Glomerular visceral epithelial cell (primary cell): ENCODE measurements around the gene H19.

Experiments
- DNase-seq: peaks from one replicate; pipeline ENCODE4 v3.0.0-alpha.2; 2016; ENCODE audit errors: extremely low spot score

The H19 gene

DNA sequence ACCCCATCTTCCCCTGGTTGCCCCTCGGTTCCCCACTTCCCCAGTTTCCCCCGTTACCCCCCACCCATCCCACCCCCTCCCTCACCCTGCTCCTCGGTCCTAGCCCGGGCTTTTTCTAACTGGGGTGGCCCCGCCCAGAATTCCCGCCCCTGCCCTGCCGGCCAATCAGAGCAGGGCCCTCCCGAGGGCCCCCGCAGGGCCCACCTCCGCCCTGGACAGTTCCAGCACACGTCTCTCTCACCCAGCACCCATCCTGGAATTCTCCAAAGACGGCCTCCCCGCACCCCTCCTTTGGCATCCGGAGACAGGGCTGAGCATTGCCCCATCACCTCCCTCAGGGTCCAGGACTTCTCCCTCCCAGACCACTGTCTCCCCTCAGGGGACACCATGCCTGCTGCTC lies at the start of gene H19:
TSS of gene H19 (minus strand) at position 88 of the 400 bp plus-strand sequence.
- no peak for DNase-seq

DNA sequence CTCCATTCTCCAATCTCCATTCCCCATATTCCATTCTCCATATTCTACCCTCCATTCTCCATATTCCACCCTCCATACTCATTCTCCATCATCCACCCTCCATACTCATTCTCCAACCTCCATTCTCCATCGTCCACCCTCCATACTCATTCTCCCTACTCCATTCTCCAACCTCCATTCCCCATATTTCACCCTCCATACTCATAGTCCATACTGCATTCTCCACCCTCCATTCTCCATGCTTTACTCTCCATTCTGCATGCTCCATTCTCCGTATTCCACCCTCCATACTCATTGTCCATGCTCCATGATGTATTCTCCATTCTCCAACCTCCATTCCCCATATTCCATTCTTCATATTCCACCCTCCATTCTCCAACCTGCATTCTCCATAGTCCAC lies 44.3 kb upstream of the H19 start:
- no peak for DNase-seq

DNA sequence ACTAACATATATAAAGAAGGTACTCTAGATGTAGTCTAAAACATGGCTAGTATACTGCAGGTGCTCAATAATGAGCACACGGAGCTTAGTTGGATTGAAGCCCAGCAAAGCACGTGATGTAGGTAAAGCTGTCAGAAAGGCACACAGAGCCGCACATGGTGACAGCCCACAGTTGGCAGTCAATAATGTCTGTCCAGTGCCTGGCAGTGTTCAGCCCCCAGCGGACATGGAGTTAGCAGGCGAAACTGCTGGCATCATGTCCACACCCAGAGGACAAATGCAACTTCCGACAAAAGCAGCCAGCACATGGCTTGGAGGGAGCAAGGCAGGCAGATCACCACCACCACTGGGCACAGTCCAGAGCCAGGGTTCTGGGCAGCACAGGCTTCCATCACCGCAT lies 43.5 kb upstream of the H19 start:
- no peak for DNase-seq

DNA sequence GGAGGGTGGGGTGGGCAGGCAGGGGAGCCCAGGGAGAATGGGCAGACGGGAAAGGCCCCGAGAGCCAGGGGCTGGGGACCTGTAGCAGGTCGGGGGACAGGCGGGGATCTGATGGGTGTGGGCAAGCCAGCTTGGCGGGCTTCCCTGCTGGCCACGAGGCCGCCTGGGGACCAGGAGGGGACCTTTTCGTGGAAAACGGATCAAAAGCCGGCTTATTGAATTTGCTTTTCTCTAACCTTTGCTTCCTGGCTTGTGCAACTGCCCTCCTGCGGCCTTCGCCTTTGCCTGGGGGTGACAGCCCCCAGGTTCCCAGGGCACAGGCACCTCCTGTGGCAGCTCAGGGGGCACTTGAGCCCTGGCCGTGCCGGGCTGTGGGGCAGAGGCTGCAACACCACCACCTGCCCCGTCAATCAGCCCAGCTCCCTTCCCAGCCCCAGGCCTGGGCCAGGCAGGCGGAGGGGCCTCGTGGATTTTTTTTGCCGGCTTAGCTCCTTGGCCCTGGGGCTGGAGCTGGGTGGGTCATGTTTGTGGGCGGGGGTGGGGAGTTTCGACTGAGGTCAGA lies 41.6 kb upstream of the H19 start:
- no peak for DNase-seq

DNA sequence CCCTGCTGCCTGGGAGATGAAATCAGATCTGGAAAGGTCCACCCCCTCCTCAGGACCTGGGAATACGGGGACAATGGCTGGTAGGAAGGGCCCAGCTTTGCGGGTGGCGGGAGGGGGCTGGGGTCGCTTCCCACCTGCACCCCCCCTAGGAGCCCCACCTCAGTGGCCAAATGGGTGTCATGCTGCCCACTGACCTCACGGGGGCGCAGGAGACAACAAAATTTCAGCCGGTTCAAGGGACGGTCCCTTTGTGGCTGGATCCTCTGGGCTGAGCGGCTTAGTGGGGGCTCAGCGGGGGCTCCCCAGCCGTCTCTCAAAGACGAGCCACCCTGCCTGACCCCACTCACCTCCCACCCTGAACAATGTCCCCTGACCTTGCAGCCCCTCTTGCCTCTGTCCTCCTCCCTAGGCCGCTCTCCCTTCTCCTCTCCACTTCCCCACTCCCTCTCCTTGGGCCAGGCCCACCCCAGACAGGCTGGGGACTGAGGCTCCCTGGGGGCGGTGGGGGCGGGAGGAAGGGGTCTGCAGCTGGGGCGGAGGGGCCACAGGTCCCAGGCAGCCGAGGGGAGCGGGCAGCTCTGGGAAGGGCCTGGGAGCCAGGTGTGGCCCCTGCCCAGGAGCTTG lies 39.3 kb upstream of the H19 start:
- no peak for DNase-seq

DNA sequence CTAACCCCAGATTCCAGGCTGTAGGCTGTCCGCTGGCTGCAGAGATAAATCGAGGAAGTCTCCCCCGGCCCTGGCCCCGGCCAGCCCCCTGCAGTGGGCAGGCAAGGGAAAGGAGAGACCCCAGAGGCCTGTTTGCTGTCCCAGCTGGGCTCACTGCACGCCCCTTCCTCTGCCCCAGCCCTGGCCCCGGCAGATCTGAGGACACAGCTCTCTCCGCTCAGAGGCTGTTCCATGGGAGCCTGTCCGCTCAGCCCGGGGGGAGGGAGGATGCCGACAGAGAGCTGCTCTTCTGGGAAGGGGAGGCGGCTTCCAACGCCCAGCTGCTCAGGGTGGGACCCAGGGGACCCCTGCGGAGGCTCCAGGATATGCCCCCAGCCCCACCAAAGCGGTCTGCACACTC lies 37.7 kb upstream of the H19 start:
- DNase-seq = no peak

DNA sequence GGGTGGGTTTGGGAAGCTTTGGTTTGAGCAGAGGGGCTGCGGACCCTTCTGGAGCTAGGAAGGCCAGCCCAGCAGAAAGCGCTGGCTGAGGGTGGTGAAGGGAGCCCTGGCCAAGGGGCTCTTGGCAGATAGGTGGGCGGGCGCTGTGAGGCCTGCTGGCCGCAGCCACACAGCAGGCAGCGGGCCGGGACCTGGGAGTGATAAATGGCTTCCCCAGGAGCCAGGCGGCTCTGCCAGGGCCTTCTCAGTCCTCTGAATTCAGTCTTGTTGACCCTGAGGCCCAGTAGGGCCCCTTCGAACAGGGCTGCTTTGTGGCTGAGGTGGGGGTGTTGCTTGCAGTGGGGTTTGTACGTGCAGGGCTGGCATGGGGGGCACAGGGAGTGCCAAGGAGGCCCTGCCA lies 33.4 kb upstream of the H19 start:
- DNase-seq = no peak

DNA sequence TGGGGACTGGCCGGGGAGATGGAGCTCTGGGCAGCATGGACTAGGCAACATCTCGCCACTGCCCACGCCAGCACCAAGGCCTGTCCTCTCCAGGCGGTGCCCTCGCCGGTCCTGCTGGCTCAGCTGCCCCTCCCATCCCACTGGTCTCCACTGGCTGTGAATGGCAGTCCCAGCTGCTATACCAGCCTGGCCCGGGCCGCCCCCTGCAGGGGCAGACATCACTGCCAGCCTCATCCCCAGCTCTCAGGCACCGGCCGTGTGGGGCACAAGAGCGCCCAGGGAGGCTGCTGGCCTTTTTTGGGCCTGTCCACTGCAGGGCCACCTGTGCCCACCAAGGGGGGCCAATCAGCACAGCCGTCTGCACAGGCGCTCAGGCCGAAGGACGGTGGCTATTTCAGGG lies 30.1 kb upstream of the H19 start:
- no peak for DNase-seq

DNA sequence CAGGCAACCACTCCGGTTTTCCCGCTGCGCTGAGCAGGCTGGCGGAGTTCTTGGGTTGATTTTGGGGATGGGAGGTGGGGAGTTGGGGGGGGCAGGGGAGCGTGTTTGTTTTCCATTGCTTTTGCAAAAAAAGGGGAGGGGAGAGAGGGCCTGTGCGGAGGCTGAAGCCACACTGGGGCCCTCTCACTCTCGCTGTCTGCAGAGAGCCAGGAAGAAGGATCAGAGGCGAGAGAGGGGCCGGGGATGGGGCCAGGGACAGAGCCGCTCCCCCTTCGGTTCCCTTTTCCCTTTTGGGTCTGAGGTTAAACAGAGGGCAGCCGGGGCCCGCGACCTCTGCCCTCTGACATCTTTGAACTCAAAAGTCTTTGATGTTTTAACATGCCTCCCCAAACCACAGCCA lies 17.4 kb upstream of the H19 start:
- DNase-seq = no peak

DNA sequence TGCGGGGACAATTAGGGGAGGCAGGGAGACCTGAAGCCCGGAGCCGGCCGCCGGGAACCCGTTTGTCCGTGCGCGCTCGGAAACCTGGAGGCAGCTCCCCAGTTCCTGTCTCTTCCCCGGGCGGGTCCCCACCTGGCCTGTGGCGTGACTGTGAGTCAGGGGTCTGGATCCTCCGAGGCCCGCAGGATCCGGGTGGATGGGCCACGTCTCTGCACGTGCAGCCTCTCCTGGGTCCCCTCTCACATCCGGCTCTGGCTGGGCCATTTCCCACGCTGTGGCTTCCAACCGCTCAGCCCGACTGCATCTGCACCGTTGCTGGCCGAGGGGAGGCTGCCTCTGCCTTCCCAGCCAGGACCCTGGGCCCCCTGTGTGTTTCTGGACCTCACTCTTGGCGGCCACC lies 14.8 kb upstream of the H19 start:
- DNase-seq = no peak

DNA sequence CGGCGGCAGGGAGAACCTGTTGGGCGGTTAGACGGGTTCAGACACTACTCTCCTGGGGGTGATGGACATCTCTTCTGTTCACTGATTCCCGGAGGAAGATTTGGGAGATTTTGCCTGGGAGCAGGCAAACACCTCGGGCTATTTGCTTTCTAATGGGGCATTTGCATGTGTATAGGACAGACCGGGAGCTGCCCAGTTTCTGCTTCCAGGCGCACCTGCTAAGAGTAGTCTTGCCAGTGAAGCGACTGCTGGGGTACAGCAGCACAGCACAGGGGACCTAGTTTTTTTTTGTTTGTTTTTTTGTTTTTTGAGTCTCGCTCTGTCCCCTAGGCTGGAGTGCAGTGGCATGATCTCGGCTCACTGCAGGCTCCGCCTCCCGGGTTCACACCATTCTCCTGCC lies 6.8 kb upstream of the H19 start:
- no peak for DNase-seq

DNA sequence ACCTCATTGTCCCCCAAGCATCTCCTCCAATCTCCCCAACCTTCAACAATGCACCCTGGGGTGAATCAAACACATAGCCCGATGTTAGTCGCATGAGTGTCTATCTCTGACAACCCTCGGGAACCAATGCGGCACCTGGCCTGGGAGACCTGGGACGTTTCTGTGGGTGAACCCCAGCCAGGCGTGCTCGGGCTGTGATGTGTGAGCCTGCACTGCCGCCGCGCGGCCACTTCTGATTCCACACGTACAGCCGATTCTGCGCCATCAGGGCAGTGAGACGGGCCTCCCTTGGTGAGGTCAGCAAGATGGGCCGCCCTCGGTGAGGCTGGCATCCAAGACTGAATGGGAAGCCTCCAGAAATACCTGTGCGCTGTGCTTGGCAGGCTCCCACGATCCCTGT lies 5.2 kb upstream of the H19 start:
- no peak for DNase-seq

DNA sequence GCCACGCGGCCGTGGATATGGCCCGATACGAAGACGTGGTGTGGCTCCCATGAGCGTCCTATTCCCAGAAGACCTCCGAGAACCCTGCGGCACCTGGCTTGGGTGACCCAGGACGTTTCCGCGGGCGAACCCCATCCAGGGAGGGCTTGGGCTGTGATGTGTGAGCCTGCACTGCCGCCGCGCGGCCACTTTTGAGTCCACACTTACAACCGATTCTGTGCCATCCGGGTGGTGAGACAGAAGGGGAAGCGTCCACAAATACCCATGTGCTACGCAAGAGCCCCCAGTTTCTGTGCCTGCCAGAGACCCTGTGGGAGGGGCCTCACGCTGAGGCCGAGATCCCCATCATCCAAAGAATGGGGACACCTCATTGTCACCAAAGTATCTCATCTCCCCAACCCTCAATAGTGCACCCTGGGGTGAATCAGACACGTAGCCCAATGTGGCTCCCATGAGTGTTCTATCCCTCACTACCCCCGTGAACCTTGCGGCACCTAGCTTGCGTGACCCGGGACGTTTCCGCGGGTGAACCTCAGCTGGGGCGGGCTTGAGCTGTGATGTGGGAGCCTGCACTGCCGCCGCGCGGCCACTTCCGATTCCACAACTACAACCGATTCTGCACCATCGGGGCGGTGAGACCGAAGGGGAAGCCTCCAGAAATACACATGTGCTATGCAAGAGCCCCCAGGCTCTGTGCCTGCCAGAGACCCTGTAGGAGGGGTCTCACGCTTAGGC lies 4.6 kb upstream of the H19 start:
- no peak for DNase-seq

DNA sequence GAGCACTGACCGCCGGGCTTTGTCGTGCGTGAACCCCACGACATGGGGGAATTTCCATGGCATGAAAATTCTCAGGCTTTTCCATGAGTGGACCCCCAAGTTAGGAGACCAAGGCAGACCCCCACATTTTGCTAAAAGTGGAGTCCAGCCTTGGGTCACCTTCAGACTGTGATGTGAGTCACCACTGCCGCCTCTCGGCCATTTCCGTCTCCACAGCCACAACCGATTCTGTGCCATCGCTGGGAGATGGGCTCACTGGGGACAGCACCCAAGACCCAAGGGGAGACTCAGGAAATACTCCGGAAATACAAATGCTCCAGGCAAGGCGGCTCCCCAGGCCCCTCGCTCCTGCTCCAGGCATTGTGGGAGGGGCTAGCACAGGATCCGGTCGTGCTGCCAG lies 1.2 kb upstream of the H19 start:
- no peak for DNase-seq

DNA sequence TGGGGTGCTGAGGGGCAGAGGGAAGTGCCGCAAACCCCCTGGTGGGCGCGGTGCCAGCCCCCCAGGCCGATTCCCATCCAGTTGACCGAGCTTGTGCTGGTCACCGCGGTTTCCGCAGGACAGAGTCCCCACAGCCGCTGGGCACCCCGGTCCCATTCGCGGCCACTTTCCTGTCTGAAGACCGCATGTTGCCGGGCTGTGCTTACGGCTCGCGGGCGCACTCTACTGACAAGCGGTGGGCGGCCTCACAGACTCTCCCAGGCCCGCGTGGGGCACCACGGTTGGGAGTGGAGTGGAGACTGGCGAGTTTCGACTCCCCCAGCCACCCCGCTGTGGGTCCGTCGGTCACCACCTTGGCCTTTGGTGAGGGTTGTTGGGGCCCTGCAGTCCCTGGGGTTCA lies 648 bp upstream of the H19 start:
- no peak for DNase-seq

DNA sequence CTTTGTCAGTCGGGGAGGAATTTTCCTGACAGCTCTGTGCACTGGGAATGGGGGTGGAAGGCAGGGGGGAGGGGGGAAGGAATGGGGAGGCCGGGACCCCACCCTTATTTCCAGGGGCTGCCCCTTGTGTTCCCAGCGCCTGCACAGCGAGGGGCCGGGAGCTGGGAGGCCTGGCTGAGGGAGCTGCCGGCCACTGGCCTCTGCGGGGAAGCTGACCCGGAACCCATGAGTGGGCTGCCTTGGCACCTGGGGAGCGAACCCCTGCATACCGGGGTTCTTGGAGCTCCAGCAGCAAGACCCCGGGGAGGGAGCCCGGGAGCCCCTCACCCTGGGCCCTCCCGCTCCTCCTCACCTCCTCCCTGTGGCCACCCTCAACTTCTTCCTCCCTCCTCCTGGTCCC lies 3.5 kb downstream of the H19 start:
- DNase-seq = no peak

DNA sequence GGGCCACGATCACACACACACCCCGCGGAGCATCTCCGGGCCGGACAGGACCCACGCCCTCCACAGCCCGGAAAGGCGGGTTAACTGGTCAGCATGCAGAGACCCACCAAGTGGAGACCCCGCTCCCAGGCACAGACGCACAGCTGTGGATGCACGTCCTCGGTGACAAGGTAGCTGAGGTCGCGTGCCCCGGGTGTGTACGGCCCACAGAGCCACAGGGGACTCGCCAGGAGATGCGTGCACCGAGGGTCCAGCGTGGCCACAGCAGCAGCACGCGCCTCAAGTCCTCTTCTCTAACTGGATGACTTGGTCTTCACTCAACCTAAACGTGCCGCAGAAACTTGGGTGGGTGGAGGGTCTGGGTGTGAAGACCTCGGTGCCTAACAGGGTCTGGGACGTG lies 5.5 kb downstream of the H19 start:
- no peak for DNase-seq

DNA sequence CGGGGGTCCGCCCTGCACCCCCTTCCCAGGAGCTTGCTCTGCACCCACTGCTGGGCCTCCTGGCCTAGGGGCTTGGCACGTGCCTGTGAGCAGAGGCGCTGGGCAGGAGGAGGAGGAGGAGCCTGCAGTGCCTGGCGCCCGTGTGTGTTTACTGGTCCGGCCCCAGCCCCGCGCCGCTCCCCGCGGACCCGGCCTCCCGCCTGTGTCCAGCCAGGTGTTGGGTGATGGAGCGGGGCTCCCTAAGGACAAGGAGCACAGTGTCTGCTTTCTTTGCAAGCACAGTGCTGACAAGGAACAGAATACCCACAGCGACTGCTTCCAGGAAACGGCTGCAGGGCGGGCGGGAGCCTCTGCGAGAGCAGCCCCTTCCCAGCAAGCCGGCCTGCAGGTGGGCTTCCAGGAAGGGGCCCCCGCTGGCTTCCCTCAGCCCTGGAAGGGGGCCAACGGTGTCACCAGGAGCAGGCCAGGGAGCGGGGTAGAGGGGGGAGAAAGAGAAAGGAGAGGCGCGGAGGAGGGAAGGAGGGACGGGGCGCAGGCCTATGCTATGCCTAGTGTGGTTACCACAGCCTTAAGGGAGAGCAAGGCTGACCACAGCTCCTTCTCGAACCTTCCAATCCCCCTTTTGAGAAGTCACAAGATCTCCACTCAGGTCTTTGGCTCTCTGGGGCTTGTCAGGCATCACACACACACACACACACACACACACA lies 6.6 kb downstream of the H19 start:
- no peak for DNase-seq

DNA sequence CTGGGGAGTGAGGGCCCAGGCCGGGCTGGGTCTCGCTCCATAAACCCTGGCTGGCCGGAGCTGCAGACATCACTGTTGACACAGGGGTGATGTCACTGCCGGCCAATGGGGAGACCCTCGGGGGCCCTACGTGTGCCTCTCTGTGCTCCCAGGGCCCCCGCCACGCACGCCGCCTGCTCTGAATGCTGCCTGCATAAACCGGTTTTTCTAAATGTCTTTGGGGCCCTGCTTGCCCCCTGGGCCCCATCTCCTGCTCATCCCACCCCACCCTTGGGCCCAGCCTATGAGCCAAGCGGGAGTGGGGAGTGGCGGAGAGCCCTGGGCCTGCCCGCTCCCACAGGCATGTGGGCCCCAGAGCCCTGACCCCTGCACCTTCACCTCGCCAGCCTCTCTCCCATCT lies 7.7 kb downstream of the H19 start:
- DNase-seq = no peak

DNA sequence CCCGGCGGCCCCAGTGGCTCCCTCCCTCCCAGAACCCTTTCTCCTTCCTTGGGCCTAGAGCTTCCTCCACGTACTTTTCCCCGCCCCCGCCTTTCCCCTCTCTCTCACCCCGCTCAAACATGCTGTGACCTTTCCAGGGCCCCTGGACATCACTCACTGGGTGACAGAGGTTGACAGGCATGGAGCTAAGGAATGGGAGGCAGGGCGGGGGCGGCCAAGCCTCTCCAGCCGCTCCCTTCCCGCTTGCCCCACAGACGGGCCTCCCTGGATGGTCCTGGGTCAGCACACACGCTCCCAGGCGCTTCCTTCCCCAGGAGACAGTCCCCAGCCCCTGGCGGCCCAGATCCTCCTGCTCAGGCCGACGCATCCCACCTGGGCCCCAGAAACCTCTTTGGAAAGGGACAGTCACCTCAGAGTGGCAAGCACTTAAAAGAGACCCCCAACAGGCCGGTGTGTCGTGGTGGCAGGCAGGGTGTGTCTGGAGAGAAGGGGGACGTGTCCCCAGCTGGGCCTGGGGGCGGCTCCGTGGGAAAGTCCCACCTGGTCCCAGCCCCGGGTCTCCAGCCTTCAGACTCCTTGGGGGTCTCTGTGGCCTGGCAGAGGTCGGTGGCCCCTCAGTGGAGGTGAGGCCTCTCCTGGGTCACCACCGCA lies 8.8 kb downstream of the H19 start:
- no peak for DNase-seq

DNA sequence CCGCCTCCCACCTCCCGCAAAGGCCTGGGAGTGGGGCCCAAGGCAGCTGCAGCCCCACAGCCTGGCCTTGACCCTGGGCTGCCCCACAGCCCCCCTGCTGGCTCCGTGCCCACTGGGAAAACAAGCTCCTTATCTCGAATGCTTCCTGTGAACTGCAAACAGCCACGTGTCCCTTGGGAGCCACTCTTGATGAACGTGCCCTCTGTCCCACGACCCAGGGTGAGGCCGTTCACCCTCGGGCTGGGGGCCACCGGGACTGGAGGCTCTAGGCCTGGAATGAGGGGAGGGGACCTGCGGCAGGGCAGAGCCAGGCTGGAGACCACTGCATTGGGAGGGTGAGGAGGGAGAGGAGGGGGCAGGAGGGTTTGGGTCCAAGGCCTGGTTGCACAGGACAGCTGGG lies 9.5 kb downstream of the H19 start:
- no peak for DNase-seq

DNA sequence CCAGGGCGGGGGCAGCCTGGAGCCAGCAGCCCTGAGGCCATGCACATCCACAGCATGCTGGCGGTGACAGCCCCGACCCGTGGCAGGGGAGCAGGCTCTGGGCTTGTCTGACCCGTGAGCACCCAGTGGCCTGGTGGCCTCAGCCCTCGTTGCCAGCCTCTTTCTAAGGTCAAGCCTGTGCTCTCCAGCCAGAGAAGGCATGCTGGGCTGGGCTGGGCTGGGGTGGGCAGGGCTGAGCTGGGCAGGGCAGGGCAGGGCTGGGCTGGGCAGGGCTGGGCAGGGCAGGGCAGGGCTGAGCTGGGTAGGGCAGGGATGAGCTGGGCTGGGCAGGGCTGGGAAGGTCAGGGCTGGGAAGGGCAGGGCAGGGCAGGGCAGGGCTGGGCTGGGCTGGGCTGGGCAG lies 10.6 kb downstream of the H19 start:
- no peak for DNase-seq

DNA sequence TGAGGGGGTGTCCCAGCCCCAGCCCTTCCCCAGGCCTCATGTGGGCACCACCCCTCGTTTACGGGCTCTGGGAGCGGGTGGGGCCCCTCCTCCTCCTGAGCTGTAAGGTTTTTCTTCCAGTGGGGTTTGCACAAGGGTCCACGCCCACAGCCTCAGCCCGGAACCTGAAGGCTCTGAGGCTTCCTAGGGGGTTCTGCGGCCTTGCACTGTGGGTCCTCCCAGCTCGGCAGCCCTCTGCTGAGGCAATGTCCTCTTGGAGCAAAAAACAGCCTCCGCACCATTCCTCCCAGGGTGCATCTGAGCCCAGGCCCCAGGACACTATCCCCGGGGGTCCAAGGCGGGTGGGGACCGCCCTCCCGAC lies 14.1 kb downstream of the H19 start:
- no peak for DNase-seq
